ENCODE measurements around the gene ADPRH. TPM values are rescaled to one million over a fixed set of nuclear protein-coding genes. Genes with fewer than 3 reads are reported as not detected.

ADPRH gene
- total RNA-seq, 1 experiment from 2014 or later: 1.5 TPM

DNA sequence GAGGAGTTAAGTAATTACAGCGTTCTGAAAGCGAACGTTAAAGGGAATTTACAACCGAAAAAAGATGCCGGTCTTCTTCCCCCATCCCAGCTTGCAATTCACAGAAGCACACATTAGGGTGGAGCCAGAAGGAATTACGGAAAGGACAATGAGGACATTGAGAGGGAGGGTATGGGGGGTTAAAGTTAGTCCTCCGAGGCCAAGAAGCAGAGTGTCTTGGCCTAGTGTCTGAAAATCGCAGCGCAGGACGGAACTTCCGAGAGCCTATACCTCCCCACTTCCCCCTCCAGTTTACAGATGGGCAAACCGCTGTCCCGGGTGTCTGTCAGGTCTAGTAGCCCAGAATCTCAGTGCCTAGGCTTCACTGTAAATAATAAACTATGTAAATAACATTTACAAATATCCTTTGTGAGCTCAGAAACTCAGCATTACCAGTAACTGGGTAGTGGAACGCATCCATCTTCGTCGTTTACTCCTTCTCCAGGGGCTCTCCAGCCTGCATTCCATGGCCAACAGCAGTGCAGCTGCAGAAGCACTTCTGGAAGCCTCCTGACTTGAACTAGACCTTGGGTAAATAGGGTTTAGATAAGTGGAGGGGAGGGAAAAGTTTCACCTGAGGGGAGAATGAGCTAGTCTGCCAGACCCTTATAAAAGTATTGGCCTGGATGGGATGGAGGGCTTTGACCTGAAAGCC is 922 bp downstream of the ADPRH start:
- H3K9me2 ChIP-seq (ENCODE audit: insufficient read depth): no peaks in the 10 kb centered on the region
- H3K27ac ChIP-seq (ENCODE audit: low read depth, low read length): peak overlapping the region; percentile 49; the same call in 1 of the 2 replicates
- no peaks in the 10 kb centered on the region for H3K79me2 ChIP-seq (ENCODE audit: insufficient read depth, low read length)
- peak overlapping the region; percentile 82 for H3K4me2 ChIP-seq (ENCODE audit: low read length)
- peak overlapping the region; percentile 47 to 62 for H3K4me3 ChIP-seq (replicated peaks in 1 of 2; ENCODE audit: low read depth in 1 of 2, low read length in 2 of 2)
- intact Hi-C loops (cut with micrococcal nuclease): no loop called here
- peak overlapping the region; percentile 80 for H2AFZ ChIP-seq (ENCODE audit: low read depth, low read length, poor library complexity, severe bottlenecking)
- no peaks in the 10 kb centered on the region for H3K36me3 ChIP-seq (ENCODE audit: control insufficient read depth in 1 of 2, insufficient read depth in 2 of 2, low read length in 2 of 2)
- TSS peak; percentile 62 for BruUV-seq (replicated peaks)
- ATAC-seq (peak; percentile 20; the same call in 1 of the 2 replicates), DNase-seq (ENCODE audit: low read depth, low spot score) (no peak)
- peak overlapping the region; percentile 66 for H3K9ac ChIP-seq (ENCODE audit: low read length)
- TF ChIP-seq SP1 (IDR thresholded peaks at IDR 0.05; ENCODE audit: low read depth) (no peak), POLR2AphosphoS5 (IDR thresholded peaks at IDR 0.05; ENCODE audit: low read depth, low read length) (no peak), POLR2A (IDR thresholded peaks at IDR 0.05; ENCODE audit: borderline replicate concordance, extremely low read depth, insufficient read depth, insufficient read length) (no peak), RAD21 (IDR thresholded peaks at IDR 0.05; ENCODE audit: low read depth) (no peak), ZFX (IDR thresholded peaks at IDR 0.05) (no peak), FOSL1 (IDR thresholded peaks at IDR 0.05; ENCODE audit: low read depth) (no peak), EGR1 (IDR thresholded peaks at IDR 0.05; ENCODE audit: low read depth) (no peak), CEBPB (IDR thresholded peaks at IDR 0.05; ENCODE audit: low read depth) (no peak), TCF7L2 (IDR thresholded peaks at IDR 0.05; ENCODE audit: borderline replicate concordance, extremely low read depth, insufficient read depth, insufficient read length) (no peak), JUND (IDR thresholded peaks at IDR 0.05) (no peak), SIN3A (IDR thresholded peaks at IDR 0.05; ENCODE audit: low read depth) (no peak), CBX3 (IDR thresholded peaks at IDR 0.05; ENCODE audit: low read depth) (no peak), SRF (IDR thresholded peaks at IDR 0.05; ENCODE audit: low read depth) (no peak)
- TF ChIP-seq, protein P1, sequence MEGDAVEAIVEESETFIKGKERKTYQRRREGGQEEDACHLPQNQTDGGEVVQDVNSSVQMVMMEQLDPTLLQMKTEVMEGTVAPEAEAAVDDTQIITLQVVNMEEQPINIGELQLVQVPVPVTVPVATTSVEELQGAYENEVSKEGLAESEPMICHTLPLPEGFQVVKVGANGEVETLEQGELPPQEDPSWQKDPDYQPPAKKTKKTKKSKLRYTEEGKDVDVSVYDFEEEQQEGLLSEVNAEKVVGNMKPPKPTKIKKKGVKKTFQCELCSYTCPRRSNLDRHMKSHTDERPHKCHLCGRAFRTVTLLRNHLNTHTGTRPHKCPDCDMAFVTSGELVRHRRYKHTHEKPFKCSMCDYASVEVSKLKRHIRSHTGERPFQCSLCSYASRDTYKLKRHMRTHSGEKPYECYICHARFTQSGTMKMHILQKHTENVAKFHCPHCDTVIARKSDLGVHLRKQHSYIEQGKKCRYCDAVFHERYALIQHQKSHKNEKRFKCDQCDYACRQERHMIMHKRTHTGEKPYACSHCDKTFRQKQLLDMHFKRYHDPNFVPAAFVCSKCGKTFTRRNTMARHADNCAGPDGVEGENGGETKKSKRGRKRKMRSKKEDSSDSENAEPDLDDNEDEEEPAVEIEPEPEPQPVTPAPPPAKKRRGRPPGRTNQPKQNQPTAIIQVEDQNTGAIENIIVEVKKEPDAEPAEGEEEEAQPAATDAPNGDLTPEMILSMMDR (IDR thresholded peaks at IDR 0.05 in 2 of 3, conservative IDR thresholded peaks at IDR 0.05 in 1 of 3; ENCODE audit: borderline replicate concordance in 1 of 3, insufficient read depth in 1 of 3, low read depth in 2 of 3, low read length in 2 of 3): no peak
- TF ChIP-seq, protein P2, sequence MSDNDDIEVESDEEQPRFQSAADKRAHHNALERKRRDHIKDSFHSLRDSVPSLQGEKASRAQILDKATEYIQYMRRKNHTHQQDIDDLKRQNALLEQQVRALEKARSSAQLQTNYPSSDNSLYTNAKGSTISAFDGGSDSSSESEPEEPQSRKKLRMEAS (IDR thresholded peaks at IDR 0.05): no peak
- TF ChIP-seq, protein P3, sequence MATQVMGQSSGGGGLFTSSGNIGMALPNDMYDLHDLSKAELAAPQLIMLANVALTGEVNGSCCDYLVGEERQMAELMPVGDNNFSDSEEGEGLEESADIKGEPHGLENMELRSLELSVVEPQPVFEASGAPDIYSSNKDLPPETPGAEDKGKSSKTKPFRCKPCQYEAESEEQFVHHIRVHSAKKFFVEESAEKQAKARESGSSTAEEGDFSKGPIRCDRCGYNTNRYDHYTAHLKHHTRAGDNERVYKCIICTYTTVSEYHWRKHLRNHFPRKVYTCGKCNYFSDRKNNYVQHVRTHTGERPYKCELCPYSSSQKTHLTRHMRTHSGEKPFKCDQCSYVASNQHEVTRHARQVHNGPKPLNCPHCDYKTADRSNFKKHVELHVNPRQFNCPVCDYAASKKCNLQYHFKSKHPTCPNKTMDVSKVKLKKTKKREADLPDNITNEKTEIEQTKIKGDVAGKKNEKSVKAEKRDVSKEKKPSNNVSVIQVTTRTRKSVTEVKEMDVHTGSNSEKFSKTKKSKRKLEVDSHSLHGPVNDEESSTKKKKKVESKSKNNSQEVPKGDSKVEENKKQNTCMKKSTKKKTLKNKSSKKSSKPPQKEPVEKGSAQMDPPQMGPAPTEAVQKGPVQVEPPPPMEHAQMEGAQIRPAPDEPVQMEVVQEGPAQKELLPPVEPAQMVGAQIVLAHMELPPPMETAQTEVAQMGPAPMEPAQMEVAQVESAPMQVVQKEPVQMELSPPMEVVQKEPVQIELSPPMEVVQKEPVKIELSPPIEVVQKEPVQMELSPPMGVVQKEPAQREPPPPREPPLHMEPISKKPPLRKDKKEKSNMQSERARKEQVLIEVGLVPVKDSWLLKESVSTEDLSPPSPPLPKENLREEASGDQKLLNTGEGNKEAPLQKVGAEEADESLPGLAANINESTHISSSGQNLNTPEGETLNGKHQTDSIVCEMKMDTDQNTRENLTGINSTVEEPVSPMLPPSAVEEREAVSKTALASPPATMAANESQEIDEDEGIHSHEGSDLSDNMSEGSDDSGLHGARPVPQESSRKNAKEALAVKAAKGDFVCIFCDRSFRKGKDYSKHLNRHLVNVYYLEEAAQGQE (IDR thresholded peaks at IDR 0.05; ENCODE audit: low read depth): no peak
- TF ChIP-seq, protein P4, sequence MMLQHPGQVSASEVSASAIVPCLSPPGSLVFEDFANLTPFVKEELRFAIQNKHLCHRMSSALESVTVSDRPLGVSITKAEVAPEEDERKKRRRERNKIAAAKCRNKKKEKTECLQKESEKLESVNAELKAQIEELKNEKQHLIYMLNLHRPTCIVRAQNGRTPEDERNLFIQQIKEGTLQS (IDR thresholded peaks at IDR 0.05): no peak
- H3K27me3 ChIP-seq (ENCODE audit: insufficient read depth, low read length): no peaks in the 10 kb centered on the region
- CTCF ChIA-PET: no interaction called here
- no peaks in the 10 kb centered on the region for H4K20me1 ChIP-seq (ENCODE audit: insufficient read depth)
- POLR2A ChIA-PET: no interaction called here
- RAD21 ChIA-PET (ENCODE audit: low non-redundant PET in 1 of 2, low total read pairs in 2 of 2, uncharacterized antibody in 2 of 2, unreplicated experiment in 2 of 2): no interaction called here
- H3K9me3 ChIP-seq (ENCODE audit: control insufficient read depth in 1 of 2, insufficient read depth in 1 of 2, low read depth in 1 of 2, low read length in 2 of 2): no peaks in the 10 kb centered on the region
- peaks cover 0 to 10% of the 10 kb centered on the region in 2 experiments; a peak in 1 of 4 replicates for H3K4me1 ChIP-seq (ENCODE audit: control insufficient read depth in 1 of 2, insufficient read depth in 2 of 2, low read length in 2 of 2)

All from HCT116 (cell line).